HepG2 (cell line): ENCODE measurements around the gene HTRA3. TPM values are rescaled to one million over a fixed set of nuclear protein-coding genes. Genes with fewer than 3 reads are reported as not detected.

Experiments
- ATAC-seq: fragments of 200-7000 bp; cut with Tn5 transposase; 3 replicates; pipeline ENCODE4 v1.9.1; 2020; ENCODE audit warnings: mild to moderate bottlenecking, moderate library complexity
- BruUV-seq: library from RNA; stranded (reverse); fragments of 400-500 nt; replicated peaks from 2 replicates; lab custom pipeline; 2021; lab: Mats Ljungman, UMichigan
- CTCF ChIA-PET: fragments of 300-600 bp; formaldehyde crosslinking; extraction: SDS; loops from one replicate; lab custom pipeline; 2021; ENCODE audit warnings: low total read pairs, inconsistent platforms, low intra/inter-chr PET ratio; lab: Yijun Ruan, JAX
- POLR2A ChIA-PET: fragments of 350-600 bp; sonication (Branson Sonifier 250); formaldehyde crosslinking; loops from one replicate; lab custom pipeline; 2020; ENCODE audit warnings: antibody characterized with exemption, inconsistent platforms; lab: Yijun Ruan, JAX
- DNase-seq: peaks from one replicate; pipeline ENCODE4 v3.0.0-alpha.2; 2015; ENCODE audit warnings: low spot score
- FAIRE-seq: peaks from 3 replicates; lab custom pipeline; 2011; peaks lifted over from hg19 to GRCh38; lab: Jason Lieb, UNC
- H2AFZ ChIP-seq: one replicate; pipeline ENCODE4 v1.6.1; 2011; ENCODE audit warnings: low read length, inconsistent platforms
- H3K27ac ChIP-seq: fragments of 300-600 bp; 3 replicates; pipeline ENCODE4 v1.8.0; 2011; ENCODE audit warnings: mixed run types, mild to moderate bottlenecking, mixed read lengths, low read length, inconsistent platforms; ENCODE audit not compliant: insufficient read depth; ENCODE audit errors: extremely low read length
- H3K27me3 ChIP-seq, 2 experiments: fragments of 200-600 bp in 1 of 2; 2 replicates in 1 of 2; 3 replicates in 1 of 2; pipeline versions ENCODE4 v1.6.0 to v1.8.0; 2011; ENCODE audit warnings: low read length in 2 of 2, mild to moderate bottlenecking in 2 of 2, moderate library complexity in 2 of 2, inconsistent platforms in 1 of 2; ENCODE audit not compliant: insufficient read depth in 2 of 2, control insufficient read depth in 1 of 2
- H3K36me3 ChIP-seq, 2 experiments: fragments of 200-600 bp in 1 of 2; replicated peaks in 1 of 2; 2 replicates in 1 of 2; 3 replicates in 1 of 2; pipeline versions ENCODE4 v1.5.1 to v1.8.0; 2011; ENCODE audit warnings: low read length in 2 of 2, inconsistent platforms in 1 of 2; ENCODE audit not compliant: insufficient read depth in 2 of 2, control insufficient read depth in 1 of 2
- H3K4me1 ChIP-seq: 2 replicates; pipeline ENCODE4 v1.5.1; 2012; ENCODE audit warnings: low read length, inconsistent platforms; ENCODE audit not compliant: insufficient read depth
- H3K4me2 ChIP-seq: 2 replicates; pipeline ENCODE4 v1.6.0; 2011; ENCODE audit warnings: low read depth, low read length, inconsistent platforms
- H3K4me3 ChIP-seq, 3 experiments: fragments of 200-600 bp in 1 of 3; sonication (generic), shearing (Covaris generic) in 1 of 3; replicated peaks in 1 of 3; 2 replicates each; pipeline ENCODE4 v1.5.1; 2011 to 2016; ENCODE audit warnings: low read length in 3 of 3, inconsistent platforms in 2 of 3, low read depth in 2 of 3, mild to moderate bottlenecking in 2 of 3, control low read depth in 1 of 3, mixed read lengths in 1 of 3; ENCODE audit not compliant: insufficient read depth in 1 of 3
- H3K79me2 ChIP-seq: one replicate; pipeline ENCODE4 v1.6.1; 2011; ENCODE audit warnings: low read length, inconsistent platforms; ENCODE audit not compliant: insufficient read depth
- H3K9ac ChIP-seq: 2 replicates; pipeline ENCODE4 v1.6.0; 2011; ENCODE audit warnings: mild to moderate bottlenecking, low read depth, low read length, inconsistent platforms; ENCODE audit not compliant: insufficient read depth
- H3K9me3 ChIP-seq: 2 replicates; pipeline ENCODE4 v1.5.1; 2012; ENCODE audit warnings: mild to moderate bottlenecking, low read length
- H4K20me1 ChIP-seq: 2 replicates; pipeline ENCODE4 v1.6.0; 2011; ENCODE audit warnings: inconsistent platforms, mild to moderate bottlenecking, low read length, moderate library complexity; ENCODE audit not compliant: insufficient read depth
- ELF4 ChIP-seq: sonication (generic); formaldehyde crosslinking; IDR thresholded peaks from 2 replicates; pipeline ENCODE4 v1.5.0; 2020; ENCODE audit warnings: missing genetic modification reagents, mild to moderate bottlenecking, moderate library complexity, borderline replicate concordance
- POLR2AphosphoS5 ChIP-seq: IDR thresholded peaks from 2 replicates; pipeline ENCODE4 v1.6.1; 2012; ENCODE audit warnings: low read depth, low read length
- REL ChIP-seq: sonication (generic); formaldehyde crosslinking; conservative IDR thresholded peaks from 2 replicates; pipeline ENCODE4 v1.8.0; 2022; ENCODE audit warnings: mild to moderate bottlenecking, missing genetic modification reagents, moderate library complexity
- REXO4 ChIP-seq: sonication (generic); formaldehyde crosslinking; IDR thresholded peaks from 2 replicates; pipeline ENCODE4 v1.8.0; 2022; ENCODE audit warnings: missing genetic modification reagents, mild to moderate bottlenecking, borderline replicate concordance
- SP5 ChIP-seq: IDR thresholded peaks from 2 replicates; pipeline ENCODE4 v1.6.1; 2016; ENCODE audit warnings: low read depth, borderline replicate concordance
- UBTF ChIP-seq: sonication (generic); formaldehyde crosslinking; IDR thresholded peaks from 2 replicates; pipeline ENCODE4 v1.4.0; 2020; ENCODE audit warnings: mild to moderate bottlenecking, missing genetic modification reagents
- ZHX1 ChIP-seq: sonication (generic); formaldehyde crosslinking; IDR thresholded peaks from 2 replicates; pipeline ENCODE4 v1.8.1; 2022; ENCODE audit warnings: low read depth, mild to moderate bottlenecking, missing genetic modification reagents
- ZNF431 ChIP-seq: sonication (generic); formaldehyde crosslinking; IDR thresholded peaks from 2 replicates; pipeline ENCODE4 v1.9.0; 2022; ENCODE audit warnings: missing genetic modification reagents, low read depth, mild to moderate bottlenecking, borderline replicate concordance
- ZNF550 ChIP-seq: sonication (generic); formaldehyde crosslinking; IDR thresholded peaks from 2 replicates; pipeline ENCODE4 v1.4.0; 2020; ENCODE audit warnings: mild to moderate bottlenecking, missing genetic modification reagents, borderline replicate concordance
- whole genome bisulfite sequencing: methylation state at CpG from one replicate; pipeline ENCODE4 v1.1.6; 2017; ENCODE audit warnings: low lambda C conversion rate; 5-methylcytosine and 5-hydroxymethylcytosine counted together
- in situ Hi-C: cut with HindIII; loops from 2 replicates; pipeline ENCODE4 v1.10.0; 2017; ENCODE audit warnings: low pct_unique_long_range_greater_than_20kb; ENCODE audit not compliant: extremely low pct_ligation_motif_present
- intact Hi-C: fragments of 100-400 bp; cut with micrococcal nuclease; formaldehyde crosslinking; loops from one replicate; pipeline ENCODE4 v1.10.0; 2022; ENCODE audit not compliant: unreplicated experiment
- polyA plus RNA-seq, 8 experiments: library from polyadenylated mRNA; depleted of rRNA in 3 of 8; stranded (reverse) in 7 of 8; unstranded in 1 of 8; fragments of >200 nt; fragmentation: Illumina TruSeq in 4 of 8; extraction: Trizol in 4 of 8; gene quantifications; 2 replicates each; pipeline versions ENCODE4 v1.2.1 to v1.2.3, GENCODE V29; 2011 to 2016; ENCODE audit warnings: low read depth in 4 of 8, missing spikeins in 1 of 8, mixed read lengths in 1 of 8; ENCODE audit not compliant: insufficient read depth in 1 of 8
- total RNA-seq, 5 experiments: library from RNA; depleted of rRNA; stranded (reverse); fragments of >200 nt; fragmentation: Illumina TruSeq; extraction: Trizol; gene quantifications; 2 replicates each; pipeline ENCODE4 v1.2.3, GENCODE V29; 2016; ENCODE audit warnings: low read depth in 1 of 5
- TF ChIP-seq, protein P1 (sequence below): sonication (generic); formaldehyde crosslinking; IDR thresholded peaks from 2 replicates; pipeline ENCODE4 v1.5.1; 2020; ENCODE audit warnings: mild to moderate bottlenecking, missing genetic modification reagents, borderline replicate concordance
- TF ChIP-seq, protein P2 (sequence below): sonication (generic); formaldehyde crosslinking; IDR thresholded peaks from 2 replicates; pipeline ENCODE4 v1.8.1; 2023; ENCODE audit warnings: mild to moderate bottlenecking, moderate library complexity, missing genetic modification reagents

The HTRA3 gene
- total and polyA plus RNA-seq, 2 of the 13 experiments (the other 11 are each of a cell fraction or from before 2014, with no cell fraction given): 0.17 TPM; not detected in 1

- intact Hi-C loops: no loop called here
- FAIRE-seq: no peak
- BruUV-seq: no TSS peak
- Histone ChIP-seq H3K9ac (no peak overlapping the region), H3K27me3 (peaks cover 0 to 9% of the 10 kb centered on the region in 2 experiments; a peak in 1 of 5 replicates), H3K79me2 (no peaks in the 10 kb centered on the region), H3K4me2 (no peak overlapping the region), H3K4me3 (no peak overlapping the region), H3K27ac (no peak overlapping the region), H4K20me1 (peaks cover 3% of the 10 kb centered on the region; the same call in 1 of the 2 replicates), H3K4me1 (peaks cover 38% of the 10 kb centered on the region), H3K9me3 (no peaks in the 10 kb centered on the region), H3K36me3 (no peaks in the 10 kb centered on the region), H2AFZ (no peak overlapping the region)
- ATAC-seq: no peak
- ChIA-PET POLR2A (no interaction called here), CTCF (no interaction called here)
- in situ Hi-C loops: no loop called here
- DNase-seq: no peak
- TF ChIP-seq SP5: no peak
- no peak for TF ChIP-seq POLR2AphosphoS5
- TF ChIP-seq ELF4 (CRISPR knock-in tag): no peak
- no peak for TF ChIP-seq ZHX1
- TF ChIP-seq ZNF431: no peak
- WGBS: 13% methylated on average over 1 of the region's 3 CpGs
Observed at GRCh38 chr4:8250227-8250626, 19.3 kb upstream of the HTRA3 start.

DNA sequence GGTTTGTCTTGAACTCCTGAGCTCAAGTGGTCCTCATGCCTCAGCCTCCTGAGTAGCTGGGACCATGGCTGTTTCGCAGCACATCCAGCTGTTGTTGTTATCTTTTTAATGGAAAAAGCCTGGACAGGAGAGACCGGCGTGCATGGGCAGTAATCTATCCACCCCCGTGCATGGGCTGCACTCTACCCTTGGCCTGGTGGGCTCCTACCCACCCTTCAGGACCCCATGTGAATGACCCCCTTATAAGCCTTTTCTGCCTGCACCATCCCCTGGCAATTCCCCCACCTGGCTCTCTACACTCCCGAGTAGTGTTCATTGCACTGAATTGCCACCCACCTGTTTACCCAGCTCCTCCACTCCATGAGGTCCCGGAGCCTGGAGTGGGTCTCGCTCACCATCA is 18.9 kb upstream of the HTRA3 start:
- DNase-seq: no peak
- Histone ChIP-seq H3K9ac (no peak overlapping the region), H3K4me1 (peaks cover 38% of the 10 kb centered on the region), H3K4me3 (no peak overlapping the region), H3K9me3 (no peaks in the 10 kb centered on the region), H3K27ac (no peak overlapping the region), H2AFZ (no peak overlapping the region), H3K27me3 (peaks cover 0 to 9% of the 10 kb centered on the region in 2 experiments; a peak in 1 of 5 replicates), H3K4me2 (no peak overlapping the region), H4K20me1 (peaks cover 3% of the 10 kb centered on the region; the same call in 1 of the 2 replicates), H3K36me3 (no peaks in the 10 kb centered on the region), H3K79me2 (no peaks in the 10 kb centered on the region)
- 46% methylated on average over 7 of the region's 7 CpGs for WGBS
- CTCF ChIA-PET: no interaction called here
- BruUV-seq: no TSS peak
- POLR2A ChIA-PET: no interaction called here
- in situ Hi-C loops: no loop called here
- intact Hi-C loops: no loop called here
- no peak for ATAC-seq
- no peak for FAIRE-seq
- TF ChIP-seq REL (CRISPR knock-in tag) (no peak), UBTF (CRISPR knock-in tag) (no peak), REXO4 (CRISPR knock-in tag) (no peak), ZNF550 (CRISPR knock-in tag) (no peak)
- TF ChIP-seq, protein P1, sequence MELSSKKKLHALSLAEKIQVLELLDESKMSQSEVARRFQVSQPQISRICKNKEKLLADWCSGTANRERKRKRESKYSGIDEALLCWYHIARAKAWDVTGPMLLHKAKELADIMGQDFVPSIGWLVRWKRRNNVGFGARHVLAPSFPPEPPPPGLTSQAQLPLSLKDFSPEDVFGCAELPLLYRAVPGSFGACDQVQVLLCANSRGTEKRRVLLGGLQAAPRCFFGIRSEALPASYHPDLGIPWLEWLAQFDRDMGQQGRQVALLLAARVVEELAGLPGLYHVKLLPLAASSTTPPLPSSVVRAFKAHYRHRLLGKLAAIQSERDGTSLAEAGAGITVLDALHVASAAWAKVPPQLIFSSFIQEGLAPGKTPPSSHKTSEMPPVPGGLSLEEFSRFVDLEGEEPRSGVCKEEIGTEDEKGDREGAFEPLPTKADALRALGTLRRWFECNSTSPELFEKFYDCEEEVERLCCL (CRISPR knock-in tag): no peak
- TF ChIP-seq, protein P2, sequence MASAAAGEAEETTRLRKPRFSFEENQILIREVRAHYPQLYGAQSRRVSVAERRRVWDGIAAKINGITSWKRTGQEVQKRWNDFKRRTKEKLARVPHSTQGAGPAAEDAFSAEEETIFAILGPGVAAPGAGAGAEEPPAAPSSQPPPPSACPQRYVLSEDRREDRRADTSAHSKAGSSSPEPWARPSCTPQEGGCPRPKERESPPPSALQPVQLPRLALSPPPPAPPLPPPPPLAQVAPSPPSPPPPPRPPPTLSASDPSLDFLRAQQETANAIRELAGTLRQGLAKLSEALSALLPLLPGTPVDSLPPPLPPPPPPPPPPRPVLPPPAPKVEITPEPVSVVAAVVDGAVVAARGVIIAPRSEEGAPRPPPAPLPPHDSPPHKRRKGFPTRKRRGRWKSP (CRISPR knock-in tag): no peak
